Ishikawa (cell line): ENCODE data around the gene RBKS.

Experiments
- CEBPB ChIP-seq: IDR thresholded peaks from 2 replicates; pipeline ENCODE4 v1.6.1; 2012
- EP300 ChIP-seq: IDR thresholded peaks from 2 replicates; pipeline ENCODE4 v1.6.1; 2012; ENCODE audit warnings: borderline replicate concordance
- FOXM1 ChIP-seq: IDR thresholded peaks from 2 replicates; pipeline ENCODE4 v1.6.1; 2012; ENCODE audit warnings: low read depth, borderline replicate concordance
- NFIC ChIP-seq: IDR thresholded peaks from 2 replicates; pipeline ENCODE4 v1.6.1; 2012
- RAD21 ChIP-seq: IDR thresholded peaks from 2 replicates; pipeline ENCODE4 v1.6.1; 2012; ENCODE audit warnings: low read depth
- REST ChIP-seq: IDR thresholded peaks from 2 replicates; pipeline ENCODE4 v1.6.1; 2012; ENCODE audit warnings: low read depth, mild to moderate bottlenecking
- TAF1 ChIP-seq: IDR thresholded peaks from 2 replicates; pipeline ENCODE4 v1.6.1; 2012; ENCODE audit warnings: low read depth, mild to moderate bottlenecking
- USF1 ChIP-seq: IDR thresholded peaks from 2 replicates; pipeline ENCODE4 v1.6.1; 2012
- YY1 ChIP-seq: IDR thresholded peaks from 2 replicates; pipeline ENCODE4 v1.6.1; 2012; ENCODE audit warnings: low read depth

- TF ChIP-seq FOXM1 = no peak
- no peak for TF ChIP-seq REST
- no peak for TF ChIP-seq RAD21
- TF ChIP-seq CEBPB = no peak
- no peak for TF ChIP-seq TAF1
- TF ChIP-seq YY1 = no peak
- no peak for TF ChIP-seq NFIC
- TF ChIP-seq EP300 = no peak
- TF ChIP-seq USF1 = no peak
These were observed 142.3 kb downstream of the RBKS start for GRCh38 chr2:27747827-27748352.
